Mesothelial cell of epicardium (in vitro differentiated cells): Measurements from ENCODE around the gene ST7. TPM values are rescaled to one million over a fixed set of nuclear protein-coding genes. Genes with fewer than 3 reads are reported as not detected.
A peak's percentile ranks its signal among the peaks of the same experiment; 100 is the strongest.

Experiments used
- DNase-seq, 2 experiments: peaks; one replicate each; pipeline ENCODE4 v3.0.0; 2021; ENCODE audit warnings: low spot score in 2 of 2; ENCODE audit not compliant: unreplicated experiment in 2 of 2
- H3K27ac Mint-ChIP-seq: 2 replicates; pipeline ENCODE4 v1.8.0; 2021; ENCODE audit warnings: mixed read lengths
- H3K27me3 Mint-ChIP-seq: 2 replicates; pipeline ENCODE4 v1.8.0; 2021; ENCODE audit warnings: low read depth, mixed read lengths
- H3K36me3 Mint-ChIP-seq: 2 replicates; pipeline ENCODE4 v1.8.0; 2021; ENCODE audit warnings: mixed read lengths
- H3K4me1 Mint-ChIP-seq: 2 replicates; pipeline ENCODE4 v1.8.0; 2021; ENCODE audit warnings: mixed read lengths
- H3K4me3 Mint-ChIP-seq: 2 replicates; pipeline ENCODE4 v1.8.0; 2021; ENCODE audit warnings: mild to moderate bottlenecking, moderate library complexity, mixed read lengths
- H3K9me3 Mint-ChIP-seq: 2 replicates; pipeline ENCODE4 v1.8.0; 2021; ENCODE audit warnings: mixed read lengths
- total RNA-seq: library from RNA; stranded (reverse); gene quantifications from 3 replicates; pipeline ENCODE4 v1.2.1, GENCODE V29; 2021
- TF ChIP-seq, protein P1 (sequence below): fragments of 200-600 bp; sonication (generic); IDR thresholded peaks from one replicate; pipeline ENCODE4 v1.5.0; 2021; ENCODE audit warnings: antibody characterized with exemption; ENCODE audit not compliant: unreplicated experiment

Gene ST7
- total RNA-seq, 1 donor from 2014 or later: 40.5 TPM

DNA sequence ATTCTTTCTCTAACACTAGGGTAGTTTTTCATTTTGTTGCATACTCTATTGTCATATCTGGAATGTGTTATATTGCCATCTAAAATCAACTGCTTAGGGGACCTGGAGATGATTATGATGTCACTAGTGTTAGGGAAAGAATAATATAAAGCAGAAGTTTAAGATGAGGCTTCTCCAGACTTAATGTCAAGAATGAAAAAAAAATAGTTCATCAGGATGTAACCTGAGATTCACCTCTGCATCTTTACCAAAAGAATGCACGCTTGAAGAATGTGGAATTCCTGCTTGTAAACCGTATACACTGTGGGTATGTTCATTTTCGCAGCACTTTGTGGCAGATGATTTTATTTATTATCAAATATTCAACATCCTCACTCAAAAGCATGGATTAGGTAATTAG lies 184.6 kb downstream of the ST7 start:
- H3K4me3 Mint-ChIP-seq: no peak overlapping the region
- no peaks in the 10 kb centered on the region for H3K9me3 Mint-ChIP-seq
- no peaks in the 10 kb centered on the region for H3K27me3 Mint-ChIP-seq
- DNase-seq: no peak
- TF ChIP-seq, protein P1, sequence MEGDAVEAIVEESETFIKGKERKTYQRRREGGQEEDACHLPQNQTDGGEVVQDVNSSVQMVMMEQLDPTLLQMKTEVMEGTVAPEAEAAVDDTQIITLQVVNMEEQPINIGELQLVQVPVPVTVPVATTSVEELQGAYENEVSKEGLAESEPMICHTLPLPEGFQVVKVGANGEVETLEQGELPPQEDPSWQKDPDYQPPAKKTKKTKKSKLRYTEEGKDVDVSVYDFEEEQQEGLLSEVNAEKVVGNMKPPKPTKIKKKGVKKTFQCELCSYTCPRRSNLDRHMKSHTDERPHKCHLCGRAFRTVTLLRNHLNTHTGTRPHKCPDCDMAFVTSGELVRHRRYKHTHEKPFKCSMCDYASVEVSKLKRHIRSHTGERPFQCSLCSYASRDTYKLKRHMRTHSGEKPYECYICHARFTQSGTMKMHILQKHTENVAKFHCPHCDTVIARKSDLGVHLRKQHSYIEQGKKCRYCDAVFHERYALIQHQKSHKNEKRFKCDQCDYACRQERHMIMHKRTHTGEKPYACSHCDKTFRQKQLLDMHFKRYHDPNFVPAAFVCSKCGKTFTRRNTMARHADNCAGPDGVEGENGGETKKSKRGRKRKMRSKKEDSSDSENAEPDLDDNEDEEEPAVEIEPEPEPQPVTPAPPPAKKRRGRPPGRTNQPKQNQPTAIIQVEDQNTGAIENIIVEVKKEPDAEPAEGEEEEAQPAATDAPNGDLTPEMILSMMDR: no peak
- peaks cover 28% of the 10 kb centered on the region for H3K36me3 Mint-ChIP-seq
- peaks cover 63% of the 10 kb centered on the region for H3K4me1 Mint-ChIP-seq
- peak overlapping the region; percentile 92 for H3K27ac Mint-ChIP-seq

DNA sequence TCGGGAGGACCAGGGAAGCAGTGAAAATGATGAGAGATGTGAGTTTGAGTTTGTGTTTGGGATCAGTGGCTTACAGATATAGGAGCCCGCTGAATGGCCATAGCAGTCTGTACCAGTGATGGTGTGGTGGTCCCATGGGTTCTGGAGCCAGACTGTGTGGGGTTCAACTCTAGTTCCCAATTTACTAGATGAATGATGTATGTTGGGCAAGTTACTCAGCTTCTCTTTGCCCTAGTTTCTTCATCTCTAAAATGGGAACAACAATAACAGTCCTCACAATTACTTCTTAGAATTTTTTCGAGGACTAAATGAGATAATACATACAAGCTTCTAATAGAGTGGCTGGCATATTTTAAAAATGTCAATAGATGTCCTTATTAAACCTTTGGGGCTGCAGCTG lies 185.2 kb downstream of the ST7 start:
- H3K4me1 Mint-ChIP-seq: peaks cover 63% of the 10 kb centered on the region
- no peaks in the 10 kb centered on the region for H3K27me3 Mint-ChIP-seq
- no peak for DNase-seq
- no peaks in the 10 kb centered on the region for H3K9me3 Mint-ChIP-seq
- H3K36me3 Mint-ChIP-seq: peaks cover 29% of the 10 kb centered on the region
- peak overlapping the region; percentile 92 for H3K27ac Mint-ChIP-seq
- TF ChIP-seq, protein P1: no peak
- H3K4me3 Mint-ChIP-seq: no peak overlapping the region

DNA sequence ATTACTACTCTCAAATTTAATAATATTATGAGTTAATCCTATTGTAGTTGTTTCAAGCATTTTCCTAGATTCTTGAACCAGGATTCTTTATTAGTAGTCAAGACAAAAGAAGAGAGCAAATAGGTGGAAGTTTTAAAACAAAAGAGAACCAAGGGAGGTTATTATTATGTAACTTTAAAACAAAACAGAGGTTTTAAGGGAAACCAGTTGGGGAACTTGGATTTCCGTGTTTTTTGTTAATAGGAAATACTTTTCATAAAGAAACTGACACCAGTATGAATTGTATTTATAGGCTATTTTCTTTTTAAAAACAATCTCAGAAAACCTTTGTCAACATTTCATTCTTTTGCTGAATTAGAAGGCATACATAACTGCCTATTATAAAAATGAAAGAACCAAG lies 185.7 kb downstream of the ST7 start:
- H3K9me3 Mint-ChIP-seq: no peaks in the 10 kb centered on the region
- TF ChIP-seq, protein P1: no peak
- H3K36me3 Mint-ChIP-seq: peaks cover 26% of the 10 kb centered on the region
- DNase-seq: no peak
- peak overlapping the region; percentile 92 for H3K27ac Mint-ChIP-seq
- H3K4me1 Mint-ChIP-seq: peaks cover 63% of the 10 kb centered on the region
- no peaks in the 10 kb centered on the region for H3K27me3 Mint-ChIP-seq
- H3K4me3 Mint-ChIP-seq: no peak overlapping the region

GRCh38 chr7:117139397-117139984 lies 186.2 kb downstream of the ST7 start:
- H3K27me3 Mint-ChIP-seq: no peaks in the 10 kb centered on the region

DNA sequence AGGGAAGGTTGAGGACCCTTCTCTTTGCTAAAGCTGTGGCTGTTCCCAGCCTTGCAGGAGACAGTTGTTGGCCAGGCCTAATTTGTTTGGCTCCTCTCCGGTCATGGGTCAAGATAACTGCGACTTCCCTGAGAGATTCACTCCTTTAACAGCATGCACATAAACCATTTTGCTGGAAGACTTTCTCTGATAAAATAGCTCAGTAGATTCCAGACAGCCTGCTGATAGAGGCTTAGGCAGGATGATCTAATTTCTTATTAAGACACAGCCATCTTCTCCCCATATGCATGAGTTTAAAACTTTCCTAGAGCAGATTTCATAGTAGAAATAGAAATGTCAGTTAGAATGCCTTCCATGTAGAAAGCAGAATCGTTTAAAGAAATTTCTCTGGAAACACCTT lies 187.6 kb downstream of the ST7 start:
- H3K4me1 Mint-ChIP-seq: peaks cover 70% of the 10 kb centered on the region
- peak overlapping the region; percentile 92 for H3K27ac Mint-ChIP-seq
- no peaks in the 10 kb centered on the region for H3K27me3 Mint-ChIP-seq
- no peak overlapping the region for H3K4me3 Mint-ChIP-seq
- peaks cover 10% of the 10 kb centered on the region for H3K36me3 Mint-ChIP-seq
- H3K9me3 Mint-ChIP-seq: no peaks in the 10 kb centered on the region
- DNase-seq: no peak
- TF ChIP-seq, protein P1: no peak

More at GRCh38 chr7:117139397-117139984, 186.2 kb downstream of the ST7 start:
- Mint-ChIP-seq H3K4me1 (peaks cover 63% of the 10 kb centered on the region), H3K9me3 (no peaks in the 10 kb centered on the region), H3K36me3 (peaks cover 21% of the 10 kb centered on the region), H3K4me3 (no peak overlapping the region), H3K27ac (peak overlapping the region; percentile 92)
- no peak for DNase-seq
- TF ChIP-seq, protein P1: no peak

- peaks cover 72% of the 10 kb centered on the region for H3K4me1 Mint-ChIP-seq
Observed at GRCh38 chr7:117143066-117143465, 189.8 kb downstream of the ST7 start.

More at GRCh38 chr7:117143066-117143465, 189.8 kb downstream of the ST7 start:
- Mint-ChIP-seq H3K9me3 (no peaks in the 10 kb centered on the region), H3K27ac (peak overlapping the region; percentile 86), H3K4me3 (no peak overlapping the region), H3K36me3 (peaks cover 9% of the 10 kb centered on the region), H3K27me3 (no peaks in the 10 kb centered on the region)
- TF ChIP-seq, protein P1: no peak
- no peak for DNase-seq
